ENCODE data around the gene FBLN5.

FBLN5 gene

GRCh38 chr14:91870001-91870400, 77.5 kb downstream of the FBLN5 start:
- Histone ChIP-seq H2BK120ac (ENCODE audit: low read depth, low read length) (no peak overlapping the region), H3K9ac (ENCODE audit: low read depth, low read length, poor library complexity) (no peak overlapping the region)

GRCh38 chr14:91869556-91869955, 77.9 kb downstream of the FBLN5 start:
- Histone ChIP-seq H3K4me3 (ENCODE audit: low read length in 2 of 2) (no peak overlapping the region), H3K27ac (replicated peaks; ENCODE audit: low read length) (no peak overlapping the region)
- WGBS, 2 donors (ENCODE audit: extremely low coverage in 2 of 2, insufficient read length in 2 of 2, insufficient replicate concordance in 1 of 2), result no CpG with 5 or more reads among the region's 8 CpGs

More at GRCh38 chr14:91870001-91870400, 77.5 kb downstream of the FBLN5 start:
- Histone ChIP-seq H4K8ac (ENCODE audit: low read depth, low read length) (no peak overlapping the region), H4K91ac (ENCODE audit: low read depth, low read length, poor library complexity) (no peak overlapping the region), H3K79me1 (ENCODE audit: low read depth, low read length) (no peaks in the 10 kb centered on the region), H3K4me2 (ENCODE audit: insufficient read depth, low read length, poor library complexity, severe bottlenecking) (no peak overlapping the region), H2AFZ (ENCODE audit: low read length) (no peak overlapping the region), H2AK5ac (ENCODE audit: low read depth, low read length) (no peak overlapping the region), H3K18ac (ENCODE audit: low read length) (no peak overlapping the region), H3K27me3 (ENCODE audit: control insufficient read depth in 3 of 3, insufficient read depth in 3 of 3, low read depth in 1 of 3, low read length in 3 of 3) (peaks cover 0 to 9% (median 0%) of the 10 kb centered on the region in 3 experiments), H3K9me3 (replicated peaks in 1 of 2; ENCODE audit: control insufficient read depth in 2 of 2, insufficient read depth in 1 of 2, low read depth in 1 of 2, low read length in 2 of 2) (no peaks in the 10 kb centered on the region), H3K4ac (ENCODE audit: low read length) (no peak overlapping the region), H3K27ac (replicated peaks; ENCODE audit: low read length) (no peak overlapping the region), H2BK15ac (ENCODE audit: low read length) (no peak overlapping the region), H3K36me3 (replicated peaks in 1 of 2; ENCODE audit: control insufficient read depth in 2 of 2, insufficient read depth in 2 of 2, low read length in 2 of 2) (no peaks in the 10 kb centered on the region), H3K4me3 (ENCODE audit: low read length in 2 of 2) (no peak overlapping the region), H3K4me1 (ENCODE audit: control insufficient read depth in 2 of 2, insufficient read depth in 1 of 2, low read depth in 1 of 2, low read length in 2 of 2) (no peaks in the 10 kb centered on the region), H3K14ac (ENCODE audit: low read length) (no peak overlapping the region), H2BK12ac (ENCODE audit: low read length) (no peak overlapping the region), H3K23ac (ENCODE audit: low read depth, low read length, poor library complexity) (no peak overlapping the region), H2BK5ac (ENCODE audit: low read length) (no peak overlapping the region)
- no peak for DNase-seq (ENCODE audit: low spot score)
- WGBS, 2 donors (ENCODE audit: extremely low coverage in 2 of 2, insufficient read length in 2 of 2, insufficient replicate concordance in 1 of 2), result no CpG with 5 or more reads among the region's 16 CpGs

DNA sequence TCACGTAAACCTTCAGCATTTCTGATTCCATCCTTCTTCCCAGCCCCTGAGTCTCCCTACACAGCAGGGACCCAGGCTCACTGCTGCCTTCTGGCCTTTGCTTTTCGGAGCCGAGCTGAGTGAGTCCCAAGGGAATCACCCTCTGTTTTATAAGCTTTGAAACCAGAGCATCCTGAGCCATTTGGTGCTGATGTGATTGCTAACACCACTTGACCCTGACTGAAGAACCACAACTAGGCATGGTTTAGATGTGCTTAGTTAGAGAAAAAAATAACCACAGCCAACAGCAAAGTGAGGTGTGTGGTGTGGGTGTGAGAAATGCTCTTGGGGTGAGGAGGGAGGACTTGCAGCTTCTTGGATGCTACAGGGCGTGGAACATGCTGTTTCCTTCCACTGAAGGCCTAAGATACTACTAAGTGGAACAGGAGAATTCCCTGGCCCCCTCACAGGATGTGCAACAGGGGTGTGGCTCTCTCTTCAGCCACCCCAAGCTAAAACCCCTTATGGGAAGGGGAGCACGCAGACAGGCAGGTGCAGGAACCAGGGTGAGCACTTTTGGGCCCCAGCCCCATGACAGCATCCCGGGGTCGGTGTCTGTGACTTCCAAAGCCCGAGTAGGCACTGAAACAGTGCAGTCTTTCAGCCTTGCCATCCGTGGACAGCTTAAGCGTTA, 80.0 kb downstream of the FBLN5 start, which contains the start of gene TC2N:
TSS of gene TC2N (minus strand) at position 221 of the 673 bp plus-strand sequence. CDS start 53,767 bp downstream, outside the sequence.
- Histone ChIP-seq H3K9ac (ENCODE audit: low read depth, low read length, poor library complexity) (no peak within 1 kb of the TSS), H2BK5ac (ENCODE audit: low read length) (no peak within 1 kb of the TSS), H3K36me3 (replicated peaks in 1 of 2; ENCODE audit: control insufficient read depth in 2 of 2, insufficient read depth in 2 of 2, low read length in 2 of 2) (no peaks in the 10 kb centered on the region), H2BK120ac (ENCODE audit: low read depth, low read length) (peak within 1 kb of the TSS; percentile 16), H3K4me1 (ENCODE audit: control insufficient read depth in 2 of 2, insufficient read depth in 1 of 2, low read depth in 1 of 2, low read length in 2 of 2) (no peaks in the 10 kb centered on the region), H3K4ac (ENCODE audit: low read length) (no peak within 1 kb of the TSS), H2BK15ac (ENCODE audit: low read length) (no peak within 1 kb of the TSS), H2AK5ac (ENCODE audit: low read depth, low read length) (no peak within 1 kb of the TSS), H3K18ac (ENCODE audit: low read length) (no peak within 1 kb of the TSS), H4K8ac (ENCODE audit: low read depth, low read length) (no peak within 1 kb of the TSS), H3K14ac (ENCODE audit: low read length) (no peak within 1 kb of the TSS), H4K91ac (ENCODE audit: low read depth, low read length, poor library complexity) (no peak within 1 kb of the TSS), H3K9me3 (replicated peaks in 1 of 2; ENCODE audit: control insufficient read depth in 2 of 2, insufficient read depth in 1 of 2, low read depth in 1 of 2, low read length in 2 of 2) (no peaks in the 10 kb centered on the region), H3K4me3 (ENCODE audit: low read length in 2 of 2) (no peak within 1 kb of the TSS), H3K4me2 (ENCODE audit: insufficient read depth, low read length, poor library complexity, severe bottlenecking) (no peak within 1 kb of the TSS), H2BK12ac (ENCODE audit: low read length) (no peak within 1 kb of the TSS), H3K27me3 (ENCODE audit: control insufficient read depth in 3 of 3, insufficient read depth in 3 of 3, low read depth in 1 of 3, low read length in 3 of 3) (peaks cover 0 to 6% (median 0%) of the 10 kb centered on the region in 3 experiments), H3K27ac (replicated peaks; ENCODE audit: low read length) (no peak within 1 kb of the TSS), H3K79me1 (ENCODE audit: low read depth, low read length) (no peaks in the 10 kb centered on the region), H3K23ac (ENCODE audit: low read depth, low read length, poor library complexity) (no peak within 1 kb of the TSS), H2AFZ (ENCODE audit: low read length) (no peak within 1 kb of the TSS)
- DNase-seq (ENCODE audit: low spot score), result no peak
- WGBS, 2 donors (ENCODE audit: extremely low coverage in 2 of 2, insufficient read length in 2 of 2, insufficient replicate concordance in 1 of 2), result no CpG with 5 or more reads among the region's 10 CpGs

More at GRCh38 chr14:91869556-91869955, 77.9 kb downstream of the FBLN5 start:
- no peak overlapping the region for H4K91ac ChIP-seq (ENCODE audit: low read depth, low read length, poor library complexity)
- no peaks in the 10 kb centered on the region for H3K4me1 ChIP-seq (ENCODE audit: control insufficient read depth in 2 of 2, insufficient read depth in 1 of 2, low read depth in 1 of 2, low read length in 2 of 2)
- H2BK12ac ChIP-seq (ENCODE audit: low read length), result no peak overlapping the region
- no peak for DNase-seq (ENCODE audit: low spot score)
- no peaks in the 10 kb centered on the region for H3K36me3 ChIP-seq (replicated peaks in 1 of 2; ENCODE audit: control insufficient read depth in 2 of 2, insufficient read depth in 2 of 2, low read length in 2 of 2)
- H3K9ac ChIP-seq (ENCODE audit: low read depth, low read length, poor library complexity), result no peak overlapping the region
- no peak overlapping the region for H3K23ac ChIP-seq (ENCODE audit: low read depth, low read length, poor library complexity)
- no peak overlapping the region for H3K18ac ChIP-seq (ENCODE audit: low read length)
- H2BK120ac ChIP-seq (ENCODE audit: low read depth, low read length), result no peak overlapping the region
- no peak overlapping the region for H3K4ac ChIP-seq (ENCODE audit: low read length)
- H3K9me3 ChIP-seq (replicated peaks in 1 of 2; ENCODE audit: control insufficient read depth in 2 of 2, insufficient read depth in 1 of 2, low read depth in 1 of 2, low read length in 2 of 2), result no peaks in the 10 kb centered on the region
- no peaks in the 10 kb centered on the region for H3K79me1 ChIP-seq (ENCODE audit: low read depth, low read length)
- no peak overlapping the region for H3K14ac ChIP-seq (ENCODE audit: low read length)
- H2BK15ac ChIP-seq (ENCODE audit: low read length), result no peak overlapping the region
- no peak overlapping the region for H3K4me2 ChIP-seq (ENCODE audit: insufficient read depth, low read length, poor library complexity, severe bottlenecking)
- H2AK5ac ChIP-seq (ENCODE audit: low read depth, low read length), result no peak overlapping the region
- no peak overlapping the region for H4K8ac ChIP-seq (ENCODE audit: low read depth, low read length)
- H3K27me3 ChIP-seq (ENCODE audit: control insufficient read depth in 3 of 3, insufficient read depth in 3 of 3, low read depth in 1 of 3, low read length in 3 of 3), result peaks cover 0 to 10% (median 0%) of the 10 kb centered on the region in 3 experiments
- no peak overlapping the region for H2AFZ ChIP-seq (ENCODE audit: low read length)
- H2BK5ac ChIP-seq (ENCODE audit: low read length), result no peak overlapping the region

- Histone ChIP-seq H3K4ac (ENCODE audit: low read length) (no peak overlapping the region), H4K8ac (ENCODE audit: low read depth, low read length) (no peak overlapping the region), H3K14ac (ENCODE audit: low read length) (no peak overlapping the region), H3K9ac (ENCODE audit: low read depth, low read length, poor library complexity) (no peak overlapping the region), H4K91ac (ENCODE audit: low read depth, low read length, poor library complexity) (no peak overlapping the region), H2BK5ac (ENCODE audit: low read length) (no peak overlapping the region), H3K9me3 (replicated peaks in 1 of 2; ENCODE audit: control insufficient read depth in 2 of 2, insufficient read depth in 1 of 2, low read depth in 1 of 2, low read length in 2 of 2) (no peaks in the 10 kb centered on the region), H3K4me1 (ENCODE audit: control insufficient read depth in 2 of 2, insufficient read depth in 1 of 2, low read depth in 1 of 2, low read length in 2 of 2) (no peaks in the 10 kb centered on the region), H3K27me3 (ENCODE audit: control insufficient read depth in 3 of 3, insufficient read depth in 3 of 3, low read depth in 1 of 3, low read length in 3 of 3) (peaks cover 0 to 6% (median 0%) of the 10 kb centered on the region in 3 experiments), H3K79me1 (ENCODE audit: low read depth, low read length) (no peaks in the 10 kb centered on the region), H3K27ac (replicated peaks; ENCODE audit: low read length) (no peak overlapping the region), H3K18ac (ENCODE audit: low read length) (no peak overlapping the region), H3K23ac (ENCODE audit: low read depth, low read length, poor library complexity) (no peak overlapping the region), H3K36me3 (replicated peaks in 1 of 2; ENCODE audit: control insufficient read depth in 2 of 2, insufficient read depth in 2 of 2, low read length in 2 of 2) (no peaks in the 10 kb centered on the region), H2AFZ (ENCODE audit: low read length) (no peak overlapping the region), H3K4me3 (ENCODE audit: low read length in 2 of 2) (no peak overlapping the region), H2AK5ac (ENCODE audit: low read depth, low read length) (no peak overlapping the region), H2BK120ac (ENCODE audit: low read depth, low read length) (no peak overlapping the region), H2BK15ac (ENCODE audit: low read length) (no peak overlapping the region), H3K4me2 (ENCODE audit: insufficient read depth, low read length, poor library complexity, severe bottlenecking) (no peak overlapping the region), H2BK12ac (ENCODE audit: low read length) (no peak overlapping the region)
- DNase-seq (ENCODE audit: low spot score), result no peak
- no CpG with 5 or more reads among the region's 6 CpGs for WGBS, 2 donors (ENCODE audit: extremely low coverage in 2 of 2, insufficient read length in 2 of 2, insufficient replicate concordance in 1 of 2)
Observed at GRCh38 chr14:91866511-91867295, 80.8 kb downstream of the FBLN5 start.

All from neuronal stem cell (in vitro differentiated cells).